Measurements from ENCODE around the gene PPP5C. TPM values are rescaled to one million over a fixed set of nuclear protein-coding genes. Genes with fewer than 3 reads are reported as not detected.

PPP5C gene
- total and polyA plus RNA-seq, 9 of the 15 experiments (the other 6 are each of a cell fraction or from before 2014, with no cell fraction given) = 1.9 to 166 (median 108) TPM

- TF ChIP-seq ZNF318 (IDR thresholded peaks at IDR 0.05; ENCODE audit: borderline replicate concordance in 1 of 2, low read depth in 1 of 2) (no peak), MECOM (CRISPR knock-in tag; IDR thresholded peaks at IDR 0.05) (no peak), ZNF445 (CRISPR knock-in tag; IDR thresholded peaks at IDR 0.05; ENCODE audit: low read depth) (no peak), CREB3L1 (IDR thresholded peaks at IDR 0.05; ENCODE audit: borderline replicate concordance, low read depth) (peak; percentile 40; the same call in 1 of the 2 replicates), POLR2AphosphoS2 (IDR thresholded peaks at IDR 0.05; ENCODE audit: low read length) (no peak), RAD21 (CRISPR knock-in tag; conservative IDR thresholded peaks at IDR 0.05 in 1 of 2, IDR thresholded peaks at IDR 0.05 in 1 of 2) (peak; percentile 39 to 66; a peak in 3 of 4 replicates), CREB1 (IDR thresholded peaks at IDR 0.05) (no peak), CREB1 (CRISPR knock-in tag; IDR thresholded peaks at IDR 0.05) (peak; percentile 36; the same call in 1 of the 2 replicates)
Observed at GRCh38 chr19:46404753-46405468, 58.0 kb downstream of the PPP5C start (continued).
